ENCODE measurements around the gene ZNF185.

DNA sequence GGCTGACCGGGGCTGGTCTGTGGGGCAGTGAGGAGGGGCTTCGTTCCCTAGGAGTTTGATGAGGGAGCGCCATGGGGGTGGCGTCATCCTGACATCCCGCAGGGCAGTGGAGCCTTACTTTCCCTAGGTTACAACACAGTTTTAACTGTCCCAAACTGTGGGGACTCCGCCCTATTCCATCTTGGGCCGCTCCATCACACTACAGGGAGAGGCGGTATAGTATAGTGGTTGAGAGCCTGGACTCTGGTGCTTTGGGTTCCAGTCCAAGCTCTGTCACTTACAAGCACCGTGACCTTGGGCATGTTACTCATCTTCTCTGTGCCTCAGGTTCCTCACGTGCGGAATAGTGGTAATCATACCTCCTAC, 44.2 kb downstream of the ZNF185 start:
- TF ChIP-seq, protein P1, sequence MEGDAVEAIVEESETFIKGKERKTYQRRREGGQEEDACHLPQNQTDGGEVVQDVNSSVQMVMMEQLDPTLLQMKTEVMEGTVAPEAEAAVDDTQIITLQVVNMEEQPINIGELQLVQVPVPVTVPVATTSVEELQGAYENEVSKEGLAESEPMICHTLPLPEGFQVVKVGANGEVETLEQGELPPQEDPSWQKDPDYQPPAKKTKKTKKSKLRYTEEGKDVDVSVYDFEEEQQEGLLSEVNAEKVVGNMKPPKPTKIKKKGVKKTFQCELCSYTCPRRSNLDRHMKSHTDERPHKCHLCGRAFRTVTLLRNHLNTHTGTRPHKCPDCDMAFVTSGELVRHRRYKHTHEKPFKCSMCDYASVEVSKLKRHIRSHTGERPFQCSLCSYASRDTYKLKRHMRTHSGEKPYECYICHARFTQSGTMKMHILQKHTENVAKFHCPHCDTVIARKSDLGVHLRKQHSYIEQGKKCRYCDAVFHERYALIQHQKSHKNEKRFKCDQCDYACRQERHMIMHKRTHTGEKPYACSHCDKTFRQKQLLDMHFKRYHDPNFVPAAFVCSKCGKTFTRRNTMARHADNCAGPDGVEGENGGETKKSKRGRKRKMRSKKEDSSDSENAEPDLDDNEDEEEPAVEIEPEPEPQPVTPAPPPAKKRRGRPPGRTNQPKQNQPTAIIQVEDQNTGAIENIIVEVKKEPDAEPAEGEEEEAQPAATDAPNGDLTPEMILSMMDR (IDR thresholded peaks at IDR 0.05; ENCODE audit: poor library complexity, severe bottlenecking), result no peak
- no peak for TF ChIP-seq POLR2AphosphoS5 (IDR thresholded peaks at IDR 0.05)
- TF ChIP-seq RAD21 (conservative IDR thresholded peaks at IDR 0.05), result no peak
- TF ChIP-seq TAF1 (IDR thresholded peaks at IDR 0.05; ENCODE audit: low read depth), result no peak
- TF ChIP-seq EZH2 (IDR thresholded peaks at IDR 0.05; ENCODE audit: borderline replicate concordance, insufficient read depth, low read length, poor library complexity, severe bottlenecking), result no peak
